ENCODE data around the gene PDE4D.
"Not testable (repeated sequence)": the region's sequence is repeated elsewhere in the genome, so short reads cannot be mapped to it uniquely, and the experiment has no call there.

- not testable (repeated sequence) for TF ChIP-seq CTCF, POLR2A (IDR thresholded peaks at IDR 0.05)
Observed at GRCh38 chr5:59594118-59594517, 299.4 kb downstream of the PDE4D start.

All from heart left ventricle (tissue), 13 donors.